Pancreas (tissue), 10 donors: ENCODE results near the gene MESD. TPM values are rescaled to one million over a fixed set of nuclear protein-coding genes. Genes with fewer than 3 reads are reported as not detected.

ENCODE experiments used
- ATAC-seq, 4 donors: fragments of 200-7000 bp; cut with Tn5 transposase; one replicate each; pipeline versions ENCODE4 v1.8.0 to v1.9.1; 2020; ENCODE audit warnings: mild to moderate bottlenecking in 4 of 4, moderate library complexity in 4 of 4
- DNase-seq, 6 donors: peaks; one replicate each; pipeline ENCODE4 v3.0.0-alpha.2; 2020
- FAIRE-seq: peaks from 2 replicates; lab custom pipeline; 2012; peaks lifted over from hg19 to GRCh38; lab: Jason Lieb, UNC
- H3K27ac ChIP-seq, 4 donors: fragments of 200-600 bp; sonication (generic); 1 replicate in 3 of 4; 2 replicates in 1 of 4; pipeline versions ENCODE4 v1.5.0 to v1.8.0; 2020
- H3K27me3 ChIP-seq, 4 donors: fragments of 200-600 bp; one replicate each; pipeline ENCODE4 v1.8.0; 2021
- H3K36me3 ChIP-seq, 3 donors: fragments of 200-600 bp; sonication (generic) in 1 of 3; one replicate each; pipeline versions ENCODE4 v1.5.0 to v1.8.0; 2020 to 2021
- H3K4me1 ChIP-seq, 3 donors: fragments of 200-600 bp; one replicate each; pipeline ENCODE4 v1.8.0; 2021
- H3K4me3 ChIP-seq, 4 donors: fragments of 200-600 bp; sonication (generic) in 2 of 4; one replicate each; pipeline versions ENCODE4 v1.5.0 to v1.8.0; 2020 to 2021
- H3K9me3 ChIP-seq, 4 donors: fragments of 200-600 bp; one replicate each; pipeline ENCODE4 v1.8.0; 2021
- WGBS, 2 donors: extraction: QIAGEN DNeasy Blood & Tissue Kit; methylation state at CpG; one replicate each; pipeline ENCODE4 v1.1.7; 2013; 5-methylcytosine and 5-hydroxymethylcytosine counted together
- intact Hi-C, 3 donors: fragments of 100-400 bp; cut with DNase I; formaldehyde crosslinking; loops; one replicate each; pipeline versions ENCODE4 v1.11.1 to v1.14.2; 2022
- polyA plus RNA-seq, 2 donors: library from polyadenylated mRNA; stranded (reverse); fragments of 200-250 nt; gene quantifications; one replicate each; pipeline ENCODE4 v1.2.3, GENCODE V29; 2013
- total RNA-seq, 6 donors: library from RNA; stranded (reverse); fragmentation: NEBNext Ultra II Directional in 4 of 6; extraction: Animal tissue kit (Norgen Biotek cat#: 25700) in 4 of 6; gene quantifications; one replicate each; pipeline versions ENCODE4 v1.2.1 to v1.2.4, GENCODE V29; 2021 to 2023
- TF ChIP-seq, protein P1 (sequence below), 4 donors: fragments of 200-600 bp; sonication (generic) in 3 of 4; IDR thresholded peaks; one replicate each; pipeline versions ENCODE4 v1.5.0 to v1.8.0; 2021; ENCODE audit warnings: antibody characterized with exemption in 4 of 4
- donor health status: healthy with polysubstance abuse.
- donor health status: DM: no; HTN: no; CAD: no; lungs with moderate emphysema.
- donor health status: DM: no; HTN: no; CAD: no.
- donor health status: control.
- donor health status: control.
- donor health status: Bipolar disorder and iron deficiency.
- donor health status: DM: yes; HTN: yes; CAD: no.
- donor health status: DM: no; HTN: no; CAD: no.
- donor health status: DM: no; HTN: no; CAD: no.
- donor health status: DM: yes; HTN: yes; CAD: no.

Gene MESD
- total and polyA plus RNA-seq, 8 donors = 10.5 to 18.5 (median 13.1) TPM

DNA sequence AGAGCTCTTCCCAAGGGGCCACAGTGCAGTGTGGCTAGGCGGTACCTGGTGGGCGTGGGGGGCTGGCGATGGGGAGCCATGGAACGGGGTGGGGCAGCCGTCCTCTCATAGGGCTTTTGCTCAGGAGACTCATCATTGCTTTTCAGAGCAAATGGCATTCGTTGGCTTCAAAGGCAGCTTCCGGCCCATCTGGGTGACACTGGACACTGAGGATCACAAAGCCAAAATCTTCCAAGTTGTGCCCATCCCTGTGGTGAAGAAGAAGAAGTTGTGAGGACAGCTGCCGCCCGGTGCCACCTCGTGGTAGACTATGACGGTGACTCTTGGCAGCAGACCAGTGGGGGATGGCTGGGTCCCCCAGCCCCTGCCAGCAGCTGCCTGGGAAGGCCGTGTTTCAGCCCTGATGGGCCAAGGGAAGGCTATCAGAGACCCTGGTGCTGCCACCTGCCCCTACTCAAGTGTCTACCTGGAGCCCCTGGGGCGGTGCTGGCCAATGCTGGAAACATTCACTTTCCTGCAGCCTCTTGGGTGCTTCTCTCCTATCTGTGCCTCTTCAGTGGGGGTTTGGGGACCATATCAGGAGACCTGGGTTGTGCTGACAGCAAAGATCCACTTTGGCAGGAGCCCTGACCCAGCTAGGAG is 40.8 kb downstream of the MESD start:
- ATAC-seq = no peak
- no peak for FAIRE-seq
- TF ChIP-seq, protein P1, sequence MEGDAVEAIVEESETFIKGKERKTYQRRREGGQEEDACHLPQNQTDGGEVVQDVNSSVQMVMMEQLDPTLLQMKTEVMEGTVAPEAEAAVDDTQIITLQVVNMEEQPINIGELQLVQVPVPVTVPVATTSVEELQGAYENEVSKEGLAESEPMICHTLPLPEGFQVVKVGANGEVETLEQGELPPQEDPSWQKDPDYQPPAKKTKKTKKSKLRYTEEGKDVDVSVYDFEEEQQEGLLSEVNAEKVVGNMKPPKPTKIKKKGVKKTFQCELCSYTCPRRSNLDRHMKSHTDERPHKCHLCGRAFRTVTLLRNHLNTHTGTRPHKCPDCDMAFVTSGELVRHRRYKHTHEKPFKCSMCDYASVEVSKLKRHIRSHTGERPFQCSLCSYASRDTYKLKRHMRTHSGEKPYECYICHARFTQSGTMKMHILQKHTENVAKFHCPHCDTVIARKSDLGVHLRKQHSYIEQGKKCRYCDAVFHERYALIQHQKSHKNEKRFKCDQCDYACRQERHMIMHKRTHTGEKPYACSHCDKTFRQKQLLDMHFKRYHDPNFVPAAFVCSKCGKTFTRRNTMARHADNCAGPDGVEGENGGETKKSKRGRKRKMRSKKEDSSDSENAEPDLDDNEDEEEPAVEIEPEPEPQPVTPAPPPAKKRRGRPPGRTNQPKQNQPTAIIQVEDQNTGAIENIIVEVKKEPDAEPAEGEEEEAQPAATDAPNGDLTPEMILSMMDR (IDR thresholded peaks at IDR 0.05) = no peak
- H3K36me3 ChIP-seq = peaks cover 0 to 42% (median 3%) of the 10 kb centered on the region in 3 donors
- H3K27ac ChIP-seq = no peak overlapping the region
- no peaks in the 10 kb centered on the region for H3K9me3 ChIP-seq
- no peaks in the 10 kb centered on the region for H3K27me3 ChIP-seq
- intact Hi-C loops = no loop called here
- DNase-seq = no peak
- H3K4me3 ChIP-seq = no peak overlapping the region
- no peaks in the 10 kb centered on the region for H3K4me1 ChIP-seq
- WGBS, 2 donors = 92 to 93% methylated on average over 13 of the region's 13 CpGs

DNA sequence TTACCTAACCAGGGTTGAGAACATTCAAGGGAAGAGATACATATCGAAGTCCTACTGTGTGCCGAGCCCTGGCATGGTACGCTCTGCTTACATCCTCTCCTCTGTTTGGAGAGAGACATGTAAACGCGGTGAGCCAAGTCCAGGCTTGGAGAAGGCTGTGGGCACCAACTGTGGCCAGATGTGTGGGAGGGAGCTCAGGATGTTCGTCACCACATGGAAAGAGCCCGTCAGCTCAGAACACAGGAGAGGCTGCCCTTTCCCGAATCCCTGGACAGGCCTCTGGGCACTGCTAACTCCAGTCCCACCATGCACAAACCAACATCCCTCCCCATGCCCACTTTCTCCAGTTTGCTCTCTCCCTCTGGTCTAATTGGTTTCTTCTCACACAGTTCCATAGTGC is 43.0 kb downstream of the MESD start:
- ATAC-seq = no peak
- WGBS, 2 donors = 93 to 94% methylated on average over 8 of the region's 8 CpGs
- no peaks in the 10 kb centered on the region for H3K9me3 ChIP-seq
- H3K27ac ChIP-seq = no peak overlapping the region
- peaks cover 0 to 37% (median 3%) of the 10 kb centered on the region in 3 donors for H3K36me3 ChIP-seq
- no peak overlapping the region for H3K4me3 ChIP-seq
- peak in 1 of 6 donors; percentile 16 for DNase-seq
- intact Hi-C loops = no loop called here
- no peak for FAIRE-seq
- no peaks in the 10 kb centered on the region for H3K27me3 ChIP-seq
- TF ChIP-seq, protein P1 (IDR thresholded peaks at IDR 0.05) = no peak
- H3K4me1 ChIP-seq = no peaks in the 10 kb centered on the region

DNA sequence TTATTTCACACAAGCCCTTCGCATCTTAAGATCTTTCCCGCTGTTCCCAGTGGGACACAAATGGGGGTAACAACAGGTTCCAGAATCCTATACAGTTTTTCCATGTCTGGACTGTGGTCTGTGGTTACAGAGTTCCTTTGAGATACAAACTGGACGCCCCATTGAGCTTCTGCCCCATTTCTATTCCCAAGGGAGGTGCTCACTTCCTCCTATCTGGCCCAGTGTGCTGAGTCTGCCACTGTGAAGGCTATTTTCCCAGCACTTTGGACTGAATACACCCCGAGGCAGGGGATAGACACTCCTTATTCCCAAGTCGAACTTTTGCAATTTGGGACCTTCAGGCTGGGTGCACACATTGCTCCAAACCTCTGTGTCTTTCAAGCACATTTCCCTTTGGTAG is 44.0 kb downstream of the MESD start:
- intact Hi-C loops = no loop called here
- H3K4me1 ChIP-seq = no peaks in the 10 kb centered on the region
- no peak overlapping the region for H3K27ac ChIP-seq
- H3K9me3 ChIP-seq = no peaks in the 10 kb centered on the region
- no peaks in the 10 kb centered on the region for H3K27me3 ChIP-seq
- DNase-seq (peak in 1 of 6 donors; percentile 1), ATAC-seq (no peak), FAIRE-seq (no peak)
- H3K4me3 ChIP-seq = no peak overlapping the region
- 89 to 90% methylated on average over 5 of the region's 5 CpGs for WGBS, 2 donors
- H3K36me3 ChIP-seq = peaks cover 0 to 27% (median 3%) of the 10 kb centered on the region in 3 donors
- TF ChIP-seq, protein P1 (IDR thresholded peaks at IDR 0.05) = no peak

DNA sequence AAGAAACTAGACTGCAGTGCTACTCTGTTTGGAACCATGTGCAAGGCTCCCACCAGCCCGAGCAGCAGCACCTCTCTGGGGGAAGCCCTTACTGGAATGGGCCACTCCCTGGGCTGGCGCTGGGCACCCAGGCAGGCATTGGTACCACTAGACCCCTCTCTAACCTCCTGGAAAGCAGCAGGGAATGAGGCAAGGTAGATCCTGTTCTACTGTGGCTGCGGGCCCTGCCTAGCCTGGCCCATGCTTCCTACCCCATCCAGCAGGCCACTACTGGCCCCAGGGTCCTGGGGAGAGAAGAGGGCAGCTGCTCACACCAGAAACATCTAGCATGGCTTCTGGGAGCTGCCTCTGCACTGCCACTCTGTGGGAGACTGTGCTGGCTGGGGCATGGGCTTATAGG is 44.8 kb downstream of the MESD start:
- 97 to 100% methylated on average over 3 of the region's 3 CpGs for WGBS, 2 donors
- no peak overlapping the region for H3K4me3 ChIP-seq
- peaks cover 0 to 20% (median 3%) of the 10 kb centered on the region in 3 donors for H3K36me3 ChIP-seq
- no peaks in the 10 kb centered on the region for H3K27me3 ChIP-seq
- peak in 1 of 6 donors; percentile 33 for DNase-seq
- no peak for FAIRE-seq
- H3K9me3 ChIP-seq = no peaks in the 10 kb centered on the region
- intact Hi-C loops = no loop called here
- TF ChIP-seq, protein P1 (IDR thresholded peaks at IDR 0.05) = no peak
- H3K27ac ChIP-seq = no peak overlapping the region
- no peak for ATAC-seq
- H3K4me1 ChIP-seq = no peaks in the 10 kb centered on the region
